ES-I3 (cell line): Measurements from ENCODE around the gene TBX1.

ENCODE experiments used
- H3K36me3 ChIP-seq: 2 replicates; pipeline ENCODE4 v1.6.1; 2013; ENCODE audit warnings: mild to moderate bottlenecking, low read length, control low read depth, moderate library complexity; ENCODE audit not compliant: insufficient read depth
- H3K4me1 ChIP-seq: 2 replicates; pipeline ENCODE4 v1.6.1; 2013; ENCODE audit warnings: mild to moderate bottlenecking, control low read depth, low read length; ENCODE audit not compliant: insufficient read depth
- H3K9ac ChIP-seq: 2 replicates; pipeline ENCODE4 v1.6.1; 2013; ENCODE audit warnings: low read depth, mild to moderate bottlenecking, low read length, moderate library complexity
- H3K9me3 ChIP-seq: 2 replicates; pipeline ENCODE4 v1.6.1; 2013; ENCODE audit warnings: mild to moderate bottlenecking, low read length, moderate library complexity; ENCODE audit not compliant: control insufficient read depth, insufficient read depth

Gene TBX1

GRCh38 chr22:19803736-19804267, 43.2 kb downstream of the TBX1 start:
- no peaks in the 10 kb centered on the region for H3K4me1 ChIP-seq
- no peak overlapping the region for H3K9ac ChIP-seq
- no peaks in the 10 kb centered on the region for H3K36me3 ChIP-seq
- no peaks in the 10 kb centered on the region for H3K9me3 ChIP-seq

GRCh38 chr22:19805821-19806212, 45.2 kb downstream of the TBX1 start:
- Histone ChIP-seq H3K9me3 (no peaks in the 10 kb centered on the region), H3K36me3 (no peaks in the 10 kb centered on the region), H3K9ac (no peak overlapping the region), H3K4me1 (no peaks in the 10 kb centered on the region)

- H3K36me3 ChIP-seq = no peaks in the 10 kb centered on the region
- no peaks in the 10 kb centered on the region for H3K9me3 ChIP-seq
- no peaks in the 10 kb centered on the region for H3K4me1 ChIP-seq
- no peak overlapping the region for H3K9ac ChIP-seq
These were observed 45.9 kb downstream of the TBX1 start for GRCh38 chr22:19806213-19807160.

GRCh38 chr22:19807161-19807913, 46.8 kb downstream of the TBX1 start:
- no peak overlapping the region for H3K9ac ChIP-seq
- H3K4me1 ChIP-seq = no peaks in the 10 kb centered on the region
- H3K9me3 ChIP-seq = no peaks in the 10 kb centered on the region
- H3K36me3 ChIP-seq = no peaks in the 10 kb centered on the region

- H3K4me1 ChIP-seq = no peaks in the 10 kb centered on the region
- no peak overlapping the region for H3K9ac ChIP-seq
- H3K9me3 ChIP-seq = no peaks in the 10 kb centered on the region
- no peaks in the 10 kb centered on the region for H3K36me3 ChIP-seq
These were observed 47.6 kb downstream of the TBX1 start for GRCh38 chr22:19807914-19808872.

- Histone ChIP-seq H3K36me3 (no peaks in the 10 kb centered on the region), H3K9ac (no peak overlapping the region), H3K9me3 (no peaks in the 10 kb centered on the region), H3K4me1 (no peaks in the 10 kb centered on the region)
These were observed 48.4 kb downstream of the TBX1 start for GRCh38 chr22:19808873-19809478.

- Histone ChIP-seq H3K4me1 (no peaks in the 10 kb centered on the region), H3K9ac (no peak overlapping the region), H3K36me3 (no peaks in the 10 kb centered on the region), H3K9me3 (no peaks in the 10 kb centered on the region)
These were observed 49.2 kb downstream of the TBX1 start for GRCh38 chr22:19809741-19810140.

- no peaks in the 10 kb centered on the region for H3K36me3 ChIP-seq
- no peak overlapping the region for H3K9ac ChIP-seq
- no peaks in the 10 kb centered on the region for H3K9me3 ChIP-seq
- no peaks in the 10 kb centered on the region for H3K4me1 ChIP-seq
These were observed 50.0 kb downstream of the TBX1 start for GRCh38 chr22:19810381-19811201.

- no peaks in the 10 kb centered on the region for H3K4me1 ChIP-seq
- no peaks in the 10 kb centered on the region for H3K9me3 ChIP-seq
- H3K36me3 ChIP-seq = no peaks in the 10 kb centered on the region
- H3K9ac ChIP-seq = no peak overlapping the region
These were observed 50.6 kb downstream of the TBX1 start for GRCh38 chr22:19811211-19811621.

- no peaks in the 10 kb centered on the region for H3K4me1 ChIP-seq
- H3K36me3 ChIP-seq = no peaks in the 10 kb centered on the region
- H3K9ac ChIP-seq = no peak overlapping the region
These were observed 51.5 kb downstream of the TBX1 start for GRCh38 chr22:19811811-19812771.

GRCh38 chr22:19812910-19813309, 52.3 kb downstream of the TBX1 start:
- Histone ChIP-seq H3K9ac (no peak overlapping the region), H3K36me3 (no peaks in the 10 kb centered on the region), H3K9me3 (no peaks in the 10 kb centered on the region), H3K4me1 (no peaks in the 10 kb centered on the region)

More at GRCh38 chr22:19811811-19812771, 51.5 kb downstream of the TBX1 start:
- H3K9me3 ChIP-seq = no peaks in the 10 kb centered on the region

GRCh38 chr22:19814428-19814827, 53.9 kb downstream of the TBX1 start:
- Histone ChIP-seq H3K9ac (no peak overlapping the region), H3K9me3 (no peaks in the 10 kb centered on the region), H3K36me3 (no peaks in the 10 kb centered on the region), H3K4me1 (no peaks in the 10 kb centered on the region)
